K562 (cell line): ENCODE measurements around the gene EFR3B. TPM values are rescaled to one million over a fixed set of nuclear protein-coding genes. Genes with fewer than 3 reads are reported as not detected.

Experiments used
- ATAC-seq: fragments of 200-7000 bp; cut with Tn5 transposase; 3 replicates; pipeline ENCODE4 v1.9.1; 2020; ENCODE audit warnings: moderate library complexity
- Bru-seq: library from RNA; stranded (reverse); fragments of 400-500 nt; gene quantifications from one replicate; lab custom pipeline; 2021; lab: Mats Ljungman, UMichigan
- BruChase-seq, 2 experiments: library from RNA; stranded (reverse); fragments of 400-500 nt; gene quantifications; one replicate each; lab custom pipeline; 2021; lab: Mats Ljungman, UMichigan
- BruUV-seq: library from RNA; stranded (reverse); fragments of 400-500 nt; replicated peaks from 2 replicates; lab custom pipeline; 2021; lab: Mats Ljungman, UMichigan
- CTCF ChIA-PET: fragments of 300-600 bp; formaldehyde crosslinking; extraction: SDS; loops from one replicate; lab custom pipeline; 2021; ENCODE audit warnings: low intra/inter-chr PET ratio; lab: Yijun Ruan, JAX
- POLR2A ChIA-PET: fragments of 300-600, 350-650 bp; sonication (Branson Sonifier 250); formaldehyde crosslinking; extraction: SDS; loops from one replicate; lab custom pipeline; 2021; ENCODE audit warnings: antibody characterized with exemption, inconsistent platforms; lab: Yijun Ruan, JAX
- DNase-seq, 4 experiments: peaks; one replicate each; pipeline versions ENCODE4 v3.0.0 to v3.0.0-alpha.2; 2011 to 2018; ENCODE audit warnings: low spot score in 3 of 4, mixed read lengths in 3 of 4; ENCODE audit errors: extremely low read depth in 1 of 4
- FAIRE-seq: peaks from 2 replicates; lab custom pipeline; 2011; peaks lifted over from hg19 to GRCh38; lab: Jason Lieb, UNC
- H2AFZ ChIP-seq: 2 replicates; pipeline ENCODE4 v1.6.0; 2011; ENCODE audit warnings: low read depth, low read length, control low read depth, inconsistent platforms
- H3K27ac ChIP-seq: fragments of 200-600 bp; 3 replicates; pipeline ENCODE4 v1.8.0; 2011; ENCODE audit warnings: low read depth, mild to moderate bottlenecking, control low read depth, inconsistent platforms, low read length, moderate library complexity, mixed read lengths; ENCODE audit errors: extremely low read depth
- H3K27me3 ChIP-seq, 2 experiments: fragments of 300-600 bp in 1 of 2; 2 replicates in 1 of 2; 3 replicates in 1 of 2; pipeline versions ENCODE4 v1.6.0 to v1.8.0; 2011; ENCODE audit warnings: inconsistent platforms in 2 of 2, low read length in 2 of 2, mild to moderate bottlenecking in 1 of 2, mixed read lengths in 1 of 2, moderate library complexity in 1 of 2; ENCODE audit not compliant: control insufficient read depth in 2 of 2, insufficient read depth in 2 of 2
- H3K36me3 ChIP-seq: fragments of 300-600 bp; 3 replicates; pipeline ENCODE4 v1.8.0; 2011; ENCODE audit warnings: mild to moderate bottlenecking, low read length, inconsistent platforms; ENCODE audit not compliant: control insufficient read depth, insufficient read depth
- H3K4me1 ChIP-seq, 2 experiments: fragments of 200-600 bp in 1 of 2; replicated peaks in 1 of 2; 2 replicates in 1 of 2; 3 replicates in 1 of 2; pipeline versions ENCODE4 v1.5.1 to v1.8.0; 2011; ENCODE audit warnings: inconsistent platforms in 2 of 2, low read length in 2 of 2, mild to moderate bottlenecking in 1 of 2, mixed read lengths in 1 of 2, moderate library complexity in 1 of 2; ENCODE audit not compliant: control insufficient read depth in 2 of 2, insufficient read depth in 2 of 2
- H3K4me2 ChIP-seq: 2 replicates; pipeline ENCODE4 v1.6.1; 2011; ENCODE audit warnings: low read length, control low read depth, inconsistent platforms, mixed read lengths; ENCODE audit not compliant: insufficient read depth
- H3K4me3 ChIP-seq: fragments of 200-600 bp; sonication (generic), shearing (Covaris generic); 2 replicates; pipeline ENCODE4 v1.5.1; 2016; ENCODE audit warnings: control low read depth, inconsistent platforms
- H3K79me2 ChIP-seq: fragments of 200-600 bp; 3 replicates; pipeline ENCODE4 v1.8.0; 2011; ENCODE audit warnings: low read length, inconsistent platforms; ENCODE audit not compliant: control insufficient read depth, insufficient read depth
- H3K9ac ChIP-seq, 2 experiments: 2 replicates each; pipeline versions ENCODE4 v1.6.0 to v1.6.1; 2011; ENCODE audit warnings: low read depth in 2 of 2, low read length in 2 of 2, control low read depth in 1 of 2, inconsistent platforms in 1 of 2, mild to moderate bottlenecking in 1 of 2, mixed read lengths in 1 of 2; ENCODE audit not compliant: insufficient read depth in 1 of 2
- H3K9me1 ChIP-seq: one replicate; pipeline ENCODE4 v1.6.0; 2011; ENCODE audit warnings: inconsistent platforms, mild to moderate bottlenecking, low read length, moderate library complexity; ENCODE audit not compliant: control insufficient read depth, insufficient read depth
- H3K9me3 ChIP-seq: replicated peaks from 2 replicates; pipeline ENCODE4 v1.5.1; 2011; ENCODE audit warnings: low read depth, low read length, inconsistent platforms; ENCODE audit not compliant: control insufficient read depth, insufficient read depth
- H4K20me1 ChIP-seq: replicated peaks from 2 replicates; pipeline ENCODE4 v1.6.1; 2011; ENCODE audit warnings: low read length, inconsistent platforms, mixed read lengths; ENCODE audit not compliant: control insufficient read depth, insufficient read depth
- COPS2 ChIP-seq: fragments of 450-650 bp; conservative IDR thresholded peaks from 2 replicates; pipeline ENCODE4 v1.6.1; 2016; ENCODE audit warnings: mild to moderate bottlenecking, moderate library complexity
- E2F1 ChIP-seq: sonication (generic); formaldehyde crosslinking; IDR thresholded peaks from 2 replicates; pipeline ENCODE4 v1.8.1; 2023; ENCODE audit warnings: mild to moderate bottlenecking, missing genetic modification reagents, moderate library complexity
- ELF4 ChIP-seq: fragments of 450-650 bp; formaldehyde crosslinking; IDR thresholded peaks from 2 replicates; pipeline ENCODE4 v1.4.0; 2022; ENCODE audit warnings: missing genetic modification characterization
- KLF16 ChIP-seq: IDR thresholded peaks from 2 replicates; pipeline ENCODE4 v1.6.1; 2016; ENCODE audit warnings: antibody characterized with exemption
- PCBP2 ChIP-seq: fragments of 200-400 bp; formaldehyde crosslinking; IDR thresholded peaks from 2 replicates; pipeline ENCODE4 v1.6.1; 2018; ENCODE audit warnings: low read length, low read depth, mild to moderate bottlenecking, moderate library complexity; ENCODE audit not compliant: poor library complexity, severe bottlenecking
- ZBTB8A ChIP-seq: fragments of 450-650 bp; IDR thresholded peaks from 2 replicates; pipeline ENCODE4 v1.6.1; 2018; ENCODE audit warnings: mild to moderate bottlenecking, moderate library complexity; ENCODE audit not compliant: partially characterized antibody
- WGBS: fragments of 100-300 bp; shearing (Covaris generic); methylation state at CpG from one replicate; pipeline ENCODE4 v1.1.6; 2016; ENCODE audit warnings: low coverage, mixed read lengths; ENCODE audit not compliant: insufficient coverage; ENCODE audit errors: missing lambda C conversion rate; 5-methylcytosine and 5-hydroxymethylcytosine counted together
- in situ Hi-C: fragments of 300-500 bp; cut with MboI; formaldehyde crosslinking; loops from 4 replicates; pipeline ENCODE4 v1.15.0; 2018; ENCODE audit warnings: inconsistent platforms, mixed read lengths
- intact Hi-C: fragments of 100-400 bp; cut with micrococcal nuclease; formaldehyde crosslinking; loops from 2 replicates; pipeline ENCODE4 v1.14.2; 2022
- long read RNA-seq, 3 experiments: library from polyadenylated mRNA in 2 of 3; library from RNA in 1 of 3; unstranded in 2 of 3; stranded (forward) in 1 of 3; transcript quantifications; one replicate each; pipeline ENCODE4 v2.0.0, GENCODE V29; 2019 to 2022
- polyA minus RNA-seq, 3 experiments: library from RNA; depleted of rRNA, polyadenylated mRNA; stranded (reverse); fragments of >200 nt; gene quantifications; 2 replicates each; pipeline ENCODE4 v1.2.3, GENCODE V29; 2011
- polyA plus RNA-seq, 8 experiments: library from polyadenylated mRNA; depleted of rRNA in 4 of 8; stranded (reverse) in 5 of 8; unstranded in 3 of 8; fragments of >200 nt; fragmentation: Nextera tagmentation in 2 of 8; fragmentation: Illumina TruSeq in 1 of 8; extraction: Ambion mirVana in 2 of 8; extraction: Trizol in 1 of 8; gene quantifications; 2 replicates each; pipeline versions ENCODE4 v1.2.1 to v1.2.3, GENCODE V29; 2011 to 2014; ENCODE audit warnings: inconsistent platforms in 1 of 8, missing spikeins in 1 of 8
- total RNA-seq, 7 experiments: library from RNA; depleted of rRNA in 6 of 7; stranded (reverse); fragments of >200 nt in 6 of 7; fragmentation: Illumina TruSeq in 2 of 7; extraction: Trizol in 2 of 7; gene quantifications; 2 replicates each; pipeline versions ENCODE4 v1.2.1 to v1.2.3, GENCODE V29; 2011 to 2021; ENCODE audit warnings: low replicate concordance in 1 of 7
- TF ChIP-seq, protein P1 (sequence below): fragments of 250-450 bp; sonication (Bioruptor Pico); IDR thresholded peaks from 2 replicates; pipeline ENCODE4 v1.8.0; 2021; ENCODE audit warnings: moderate library complexity, mild to moderate bottlenecking, inconsistent platforms
- TF ChIP-seq, protein P2 (sequence below): sonication (generic); formaldehyde crosslinking; IDR thresholded peaks from 2 replicates; pipeline ENCODE4 v1.8.1; 2023; ENCODE audit warnings: mild to moderate bottlenecking, missing genetic modification reagents
- TF ChIP-seq, protein P3 (sequence below): fragments of 200-800 bp; sonication (Bioruptor generic); IDR thresholded peaks from 2 replicates; pipeline ENCODE4 v1.6.1; 2017; ENCODE audit warnings: missing genetic modification characterization, missing compliant biosample characterization

EFR3B gene, protein sequence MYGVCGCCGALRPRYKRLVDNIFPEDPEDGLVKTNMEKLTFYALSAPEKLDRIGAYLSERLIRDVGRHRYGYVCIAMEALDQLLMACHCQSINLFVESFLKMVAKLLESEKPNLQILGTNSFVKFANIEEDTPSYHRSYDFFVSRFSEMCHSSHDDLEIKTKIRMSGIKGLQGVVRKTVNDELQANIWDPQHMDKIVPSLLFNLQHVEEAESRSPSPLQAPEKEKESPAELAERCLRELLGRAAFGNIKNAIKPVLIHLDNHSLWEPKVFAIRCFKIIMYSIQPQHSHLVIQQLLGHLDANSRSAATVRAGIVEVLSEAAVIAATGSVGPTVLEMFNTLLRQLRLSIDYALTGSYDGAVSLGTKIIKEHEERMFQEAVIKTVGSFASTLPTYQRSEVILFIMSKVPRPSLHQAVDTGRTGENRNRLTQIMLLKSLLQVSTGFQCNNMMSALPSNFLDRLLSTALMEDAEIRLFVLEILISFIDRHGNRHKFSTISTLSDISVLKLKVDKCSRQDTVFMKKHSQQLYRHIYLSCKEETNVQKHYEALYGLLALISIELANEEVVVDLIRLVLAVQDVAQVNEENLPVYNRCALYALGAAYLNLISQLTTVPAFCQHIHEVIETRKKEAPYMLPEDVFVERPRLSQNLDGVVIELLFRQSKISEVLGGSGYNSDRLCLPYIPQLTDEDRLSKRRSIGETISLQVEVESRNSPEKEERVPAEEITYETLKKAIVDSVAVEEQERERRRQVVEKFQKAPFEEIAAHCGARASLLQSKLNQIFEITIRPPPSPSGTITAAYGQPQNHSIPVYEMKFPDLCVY
- 0.09 TPM in 1 of 2 replicates, not detected in the other for total RNA-seq (2011; cell fraction: chromatin; rRNA removed; ENCODE audit: low replicate concordance)
- total RNA-seq (2011; cell fraction: nucleolus; rRNA removed) = not detected in 2 replicates
- 0.07 TPM in 1 of 2 replicates, not detected in the other for total RNA-seq (2011; cell fraction: nucleoplasm; rRNA removed)
- total RNA-seq (2014; rRNA removed) = not detected in 2 replicates
- not detected in 2 replicates for total RNA-seq (2014; rRNA removed; fragmentation: Illumina TruSeq; extraction: Trizol)
- not detected in 2 replicates for total RNA-seq (2015; rRNA removed; fragmentation: Illumina TruSeq; extraction: Trizol)
- 0.09 TPM in 1 of 2 replicates, not detected in the other for total RNA-seq (2021)
- not detected in 2 replicates for polyA plus RNA-seq (2011; rRNA removed)
- under 0.01 TPM in 1 of 2 replicates, not detected in the other for polyA plus RNA-seq (2011; cell fraction: cytosol; rRNA removed)
- polyA plus RNA-seq (2011; cell fraction: nucleus; rRNA removed) = 0.01 TPM in 1 of 2 replicates, not detected in the other
- 0.01 TPM in 1 of 2 replicates, not detected in the other for polyA plus RNA-seq (2012)
- polyA plus RNA-seq (2014; fragmentation: Illumina TruSeq; extraction: Trizol) = not detected in 2 replicates
- polyA plus RNA-seq (2014; fragmentation: Nextera tagmentation; extraction: Ambion mirVana) = not detected
- not detected in 2 replicates for polyA plus RNA-seq (2014; rRNA removed)
- 0.04 and 0.06 TPM in 2 replicates for polyA minus RNA-seq (2011; rRNA and poly(A)+ RNA removed)
- not detected in 2 replicates for polyA minus RNA-seq (2011; cell fraction: cytosol; rRNA and poly(A)+ RNA removed)
- not detected in 2 replicates for polyA minus RNA-seq (2011; cell fraction: nucleus; rRNA and poly(A)+ RNA removed)
- Bru-seq, nascent RNA = percentile 5 among the genes with signal in this experiment
- BruChase-seq, experiment 1, labeled RNA remaining after a 2-hour chase = percentile 7 among the genes with signal in this experiment
- BruChase-seq, experiment 2, labeled RNA remaining after a 6-hour chase = percentile 10 among the genes with signal in this experiment
- long read RNA-seq, experiment 1 = 0 reads
- long read RNA-seq, experiment 2 = 0 reads
- long read RNA-seq, experiment 3 = 0 reads

DNA sequence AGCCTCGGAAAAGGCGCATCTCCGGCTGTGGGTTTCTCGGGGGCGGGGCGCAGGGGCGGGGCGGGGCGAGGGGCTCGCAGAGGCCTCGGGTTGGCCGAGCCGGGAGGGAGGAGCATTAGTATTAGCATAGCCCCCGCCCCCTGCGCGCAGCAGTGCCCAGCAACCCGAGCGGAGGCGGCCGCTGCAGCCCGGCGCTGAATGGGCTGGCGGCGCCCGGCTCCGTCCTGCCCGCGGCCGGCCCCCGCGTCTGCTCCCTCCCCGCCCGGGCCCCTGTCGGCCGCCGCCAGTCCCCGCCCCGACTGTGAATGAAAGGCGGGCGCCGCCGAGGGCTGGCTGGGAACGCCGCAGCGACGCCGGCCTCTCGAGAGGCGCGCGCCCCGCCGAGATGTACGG is at the start of gene EFR3B:
Gene EFR3B (plus strand): TSS at position 149 of the 393 bp plus-strand sequence. CDS start 237 bp downstream, at position 386.
- Histone ChIP-seq H3K4me1 (peaks cover 5 to 20% of the 10 kb centered on the region in 2 experiments; a peak in 3 of 5 replicates), H3K9me1 (no peaks in the 10 kb centered on the region), H3K9ac (peak within 1 kb of the TSS in 1 of 2 experiments; percentile 77; a peak in 2 of 4 replicates), H3K27me3 (peaks cover 42 to 82% of the 10 kb centered on the region in 2 experiments), H3K4me2 (peak within 1 kb of the TSS; percentile 52), H3K79me2 (no peaks in the 10 kb centered on the region), H3K4me3 (peak within 1 kb of the TSS; percentile 41), H3K36me3 (no peaks in the 10 kb centered on the region), H3K27ac (no peak within 1 kb of the TSS), H4K20me1 (peaks cover 10% of the 10 kb centered on the region; the same call in 1 of the 2 replicates), H3K9me3 (no peaks in the 10 kb centered on the region), H2AFZ (peak within 1 kb of the TSS; percentile 55; the same call in 1 of the 2 replicates)
- no TSS peak for BruUV-seq
- 0% methylated on average over 22 of the region's 54 CpGs for WGBS
- intact Hi-C loops (no loop called here), in situ Hi-C loops (no loop called here)
- ChIA-PET POLR2A (interaction anchor here (0.6 kb wide), 1 partner anchor 19 kb away, joined by 3 read pairs; no protein-coding TSS in a partner anchor), CTCF (no interaction called here)
- FAIRE-seq (no peak), ATAC-seq (peak; percentile 100), DNase-seq (peak; percentile 93 to 98 (median 98))
- no peak for TF ChIP-seq ELF4 (CRISPR knock-in tag)
- TF ChIP-seq, protein P1, sequence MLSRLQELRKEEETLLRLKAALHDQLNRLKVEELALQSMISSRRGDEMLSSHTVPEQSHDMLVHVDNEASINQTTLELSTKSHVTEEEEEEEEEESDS (CRISPR knock-in tag) = no peak
- TF ChIP-seq KLF16 = no peak
- TF ChIP-seq PCBP2 = no peak
- TF ChIP-seq, protein P2, sequence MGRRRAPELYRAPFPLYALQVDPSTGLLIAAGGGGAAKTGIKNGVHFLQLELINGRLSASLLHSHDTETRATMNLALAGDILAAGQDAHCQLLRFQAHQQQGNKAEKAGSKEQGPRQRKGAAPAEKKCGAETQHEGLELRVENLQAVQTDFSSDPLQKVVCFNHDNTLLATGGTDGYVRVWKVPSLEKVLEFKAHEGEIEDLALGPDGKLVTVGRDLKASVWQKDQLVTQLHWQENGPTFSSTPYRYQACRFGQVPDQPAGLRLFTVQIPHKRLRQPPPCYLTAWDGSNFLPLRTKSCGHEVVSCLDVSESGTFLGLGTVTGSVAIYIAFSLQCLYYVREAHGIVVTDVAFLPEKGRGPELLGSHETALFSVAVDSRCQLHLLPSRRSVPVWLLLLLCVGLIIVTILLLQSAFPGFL (CRISPR knock-in tag) = no peak
- TF ChIP-seq COPS2 = no peak
- TF ChIP-seq E2F1 (CRISPR knock-in tag) = no peak
- TF ChIP-seq ZBTB8A = no peak
- TF ChIP-seq, protein P3, sequence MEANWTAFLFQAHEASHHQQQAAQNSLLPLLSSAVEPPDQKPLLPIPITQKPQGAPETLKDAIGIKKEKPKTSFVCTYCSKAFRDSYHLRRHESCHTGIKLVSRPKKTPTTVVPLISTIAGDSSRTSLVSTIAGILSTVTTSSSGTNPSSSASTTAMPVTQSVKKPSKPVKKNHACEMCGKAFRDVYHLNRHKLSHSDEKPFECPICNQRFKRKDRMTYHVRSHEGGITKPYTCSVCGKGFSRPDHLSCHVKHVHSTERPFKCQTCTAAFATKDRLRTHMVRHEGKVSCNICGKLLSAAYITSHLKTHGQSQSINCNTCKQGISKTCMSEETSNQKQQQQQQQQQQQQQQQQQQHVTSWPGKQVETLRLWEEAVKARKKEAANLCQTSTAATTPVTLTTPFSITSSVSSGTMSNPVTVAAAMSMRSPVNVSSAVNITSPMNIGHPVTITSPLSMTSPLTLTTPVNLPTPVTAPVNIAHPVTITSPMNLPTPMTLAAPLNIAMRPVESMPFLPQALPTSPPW (CRISPR knock-in tag) = peak; percentile 67
